HepG2 (cell line): Measurements from ENCODE around the gene RPEL1.

Experiments used
- AGO1 ChIP-seq: fragments of 200-400 bp; formaldehyde crosslinking; IDR thresholded peaks from 2 replicates; pipeline ENCODE4 v1.6.1; 2017; ENCODE audit warnings: mild to moderate bottlenecking, low read depth, low read length, moderate library complexity; ENCODE audit not compliant: poor library complexity, severe bottlenecking
- ARID3A ChIP-seq: IDR thresholded peaks from 2 replicates; pipeline ENCODE4 v1.6.1; 2012; ENCODE audit warnings: low read depth, low read length, improper control_type of control experiment
- ELF1 ChIP-seq: sonication (generic); formaldehyde crosslinking; IDR thresholded peaks from 2 replicates; pipeline ENCODE4 v1.4.0; 2020; ENCODE audit warnings: missing genetic modification reagents
- FOSL2 ChIP-seq: sonication (generic); formaldehyde crosslinking; IDR thresholded peaks from 2 replicates; pipeline ENCODE4 v1.4.0; 2020; ENCODE audit warnings: missing genetic modification reagents
- GLI4 ChIP-seq: sonication (generic); formaldehyde crosslinking; IDR thresholded peaks from 2 replicates; pipeline ENCODE4 v1.5.1; 2020; ENCODE audit warnings: missing genetic modification reagents, mild to moderate bottlenecking, moderate library complexity, borderline replicate concordance
- HNRNPUL1 ChIP-seq: fragments of 200-400 bp; formaldehyde crosslinking; IDR thresholded peaks from 2 replicates; pipeline ENCODE4 v1.6.1; 2017; ENCODE audit warnings: low read depth, mild to moderate bottlenecking, low read length, moderate library complexity
- MEIS2 ChIP-seq: sonication (generic); formaldehyde crosslinking; IDR thresholded peaks from 2 replicates; pipeline ENCODE4 v1.9.0; 2021; ENCODE audit warnings: mild to moderate bottlenecking, missing genetic modification reagents
- POGZ ChIP-seq: sonication (generic); formaldehyde crosslinking; IDR thresholded peaks from 2 replicates; pipeline ENCODE4 v1.4.0; 2020; ENCODE audit warnings: mild to moderate bottlenecking, missing genetic modification reagents
- SMARCC2 ChIP-seq: fragments of 450-650 bp; IDR thresholded peaks from 2 replicates; pipeline ENCODE4 v1.6.1; 2017; ENCODE audit warnings: antibody characterized with exemption, mild to moderate bottlenecking
- SNAPC5 ChIP-seq: sonication (generic); formaldehyde crosslinking; IDR thresholded peaks from 2 replicates; pipeline ENCODE4 v1.8.1; 2023; ENCODE audit warnings: mild to moderate bottlenecking, missing genetic modification reagents, borderline replicate concordance
- TCF12 ChIP-seq, 2 experiments: fragments of 450-650 bp in 1 of 2; sonication (generic) in 1 of 2; formaldehyde crosslinking in 1 of 2; IDR thresholded peaks; 2 replicates each; pipeline versions ENCODE4 v1.6.1 to v1.8.0; 2017 to 2022; ENCODE audit warnings: antibody characterized with exemption in 1 of 2, mild to moderate bottlenecking in 1 of 2, missing genetic modification reagents in 1 of 2, moderate library complexity in 1 of 2
- TF ChIP-seq, protein P1 (sequence below): sonication (generic); formaldehyde crosslinking; IDR thresholded peaks from 2 replicates; pipeline ENCODE4 v1.5.0; 2020; ENCODE audit warnings: mild to moderate bottlenecking, missing genetic modification reagents, moderate library complexity

- no peak for TF ChIP-seq SNAPC5 (CRISPR knock-in tag)
- TF ChIP-seq SMARCC2: no peak
- no peak for TF ChIP-seq GLI4 (CRISPR knock-in tag)
- no peak for TF ChIP-seq MEIS2 (CRISPR knock-in tag)
- TF ChIP-seq POGZ (CRISPR knock-in tag): no peak
- TF ChIP-seq ELF1 (CRISPR knock-in tag): no peak
- TF ChIP-seq TCF12 (IDR thresholded peaks at IDR 0.05): no peak
- no peak for TF ChIP-seq TCF12 (CRISPR knock-in tag; IDR thresholded peaks at IDR 0.05)
- TF ChIP-seq FOSL2 (CRISPR knock-in tag): no peak
- TF ChIP-seq, protein P1, sequence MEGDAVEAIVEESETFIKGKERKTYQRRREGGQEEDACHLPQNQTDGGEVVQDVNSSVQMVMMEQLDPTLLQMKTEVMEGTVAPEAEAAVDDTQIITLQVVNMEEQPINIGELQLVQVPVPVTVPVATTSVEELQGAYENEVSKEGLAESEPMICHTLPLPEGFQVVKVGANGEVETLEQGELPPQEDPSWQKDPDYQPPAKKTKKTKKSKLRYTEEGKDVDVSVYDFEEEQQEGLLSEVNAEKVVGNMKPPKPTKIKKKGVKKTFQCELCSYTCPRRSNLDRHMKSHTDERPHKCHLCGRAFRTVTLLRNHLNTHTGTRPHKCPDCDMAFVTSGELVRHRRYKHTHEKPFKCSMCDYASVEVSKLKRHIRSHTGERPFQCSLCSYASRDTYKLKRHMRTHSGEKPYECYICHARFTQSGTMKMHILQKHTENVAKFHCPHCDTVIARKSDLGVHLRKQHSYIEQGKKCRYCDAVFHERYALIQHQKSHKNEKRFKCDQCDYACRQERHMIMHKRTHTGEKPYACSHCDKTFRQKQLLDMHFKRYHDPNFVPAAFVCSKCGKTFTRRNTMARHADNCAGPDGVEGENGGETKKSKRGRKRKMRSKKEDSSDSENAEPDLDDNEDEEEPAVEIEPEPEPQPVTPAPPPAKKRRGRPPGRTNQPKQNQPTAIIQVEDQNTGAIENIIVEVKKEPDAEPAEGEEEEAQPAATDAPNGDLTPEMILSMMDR: no peak
- no peak for TF ChIP-seq HNRNPUL1
- TF ChIP-seq AGO1: no peak
- no peak for TF ChIP-seq ARID3A
Observed at GRCh38 chr10:103257812-103258211, 12.1 kb downstream of the RPEL1 start.
